H1 (cell line): ENCODE results near the gene C1GALT1C1L. TPM values are rescaled to one million over a fixed set of nuclear protein-coding genes. Genes with fewer than 3 reads are reported as not detected.

ENCODE experiments used
- CBX5 ChIP-seq: fragments of 300-800, 300-1000 bp; sonication (generic); IDR thresholded peaks from 2 replicates; pipeline ENCODE4 v1.7.1; 2016; ENCODE audit warnings: antibody characterized with exemption, low read length, low read depth
- CEBPB ChIP-seq: IDR thresholded peaks from 2 replicates; pipeline ENCODE4 v1.6.1; 2012; ENCODE audit warnings: low read depth, low read length
- CHD7 ChIP-seq: fragments of 300-600 bp; sonication (generic); IDR thresholded peaks from 2 replicates; pipeline ENCODE4 v1.7.1; 2012; ENCODE audit warnings: low read length, moderate library complexity, mild to moderate bottlenecking, inconsistent platforms; ENCODE audit not compliant: insufficient replicate concordance
- E2F6 ChIP-seq: IDR thresholded peaks from 2 replicates; pipeline ENCODE4 v1.6.1; 2012; ENCODE audit warnings: inconsistent platforms
- NANOG ChIP-seq: IDR thresholded peaks from 2 replicates; pipeline ENCODE4 v1.6.1; 2011; ENCODE audit warnings: low read length, low read depth, mild to moderate bottlenecking, inconsistent platforms; ENCODE audit not compliant: insufficient read depth, poor library complexity, severe bottlenecking
- POU5F1 ChIP-seq: IDR thresholded peaks from 2 replicates; pipeline ENCODE4 v1.6.1; 2011; ENCODE audit warnings: low read depth, mild to moderate bottlenecking, low read length, moderate library complexity
- polyA plus RNA-seq, 7 experiments: library from polyadenylated mRNA; depleted of rRNA in 3 of 7; stranded (reverse) in 5 of 7; unstranded in 2 of 7; fragments of >200 nt in 5 of 7; fragments of 200-250 nt in 2 of 7; gene quantifications; 1 replicate in 5 of 7; 2 replicates in 1 of 7; 4 replicates in 1 of 7; pipeline versions ENCODE4 v1.2.1 to v1.2.3, GENCODE V29; 2011 to 2013; ENCODE audit warnings: missing spikeins in 2 of 7, mixed read lengths in 2 of 7
- total RNA-seq: library from RNA; stranded (reverse); fragmentation: NEBNext Ultra II Directional; extraction: Animal tissue kit (Norgen Biotek cat#: 25700); gene quantifications from 2 replicates; pipeline ENCODE4 v1.2.1, GENCODE V29; 2021

The C1GALT1C1L gene
- total and polyA plus RNA-seq, 2 of the 8 experiments (the other 6 are each of a cell fraction or from before 2014, with no cell fraction given): 0.12 TPM; not detected in 1

- TF ChIP-seq CHD7 (no peak), NANOG (no peak), CBX5 (no peak), POU5F1 (no peak), E2F6 (no peak), CEBPB (no peak)
Measured at GRCh38 chr2:43715300-43716098, 39.3 kb upstream of the C1GALT1C1L start (continued).
